SKM-1 treated with dmso at 0.1 percent for 144 hours (cell line): ENCODE measurements around the gene GNPDA1.

Source experiments
- DNase-seq: peaks from one replicate; lab custom pipeline; 2025; ENCODE audit not compliant: unreplicated experiment; lab: John Stamatoyannopoulos, UW

The GNPDA1 gene

GRCh38 chr5:141958546-141959172 lies 54.2 kb downstream of the GNPDA1 start:
- DNase-seq: no peak

- DNase-seq: peak; percentile 33
Observed at GRCh38 chr5:141958113-141958512, 54.7 kb downstream of the GNPDA1 start, which contains the start of gene PCDH12. PCDH12 (minus strand) TSS chr5:141958202; CDS start chr5:141957851, 351 bp downstream.

- peak; percentile 48 for DNase-seq
Observed at GRCh38 chr5:141957367-141957996, 55.3 kb downstream of the GNPDA1 start.

- peak; percentile 82 for DNase-seq
Observed at GRCh38 chr5:141954194-141954593, 58.6 kb downstream of the GNPDA1 start.

GRCh38 chr5:141952020-141952419 lies 60.8 kb downstream of the GNPDA1 start:
- DNase-seq: no peak

- DNase-seq: no peak
Observed at GRCh38 chr5:141951332-141951781, 61.5 kb downstream of the GNPDA1 start.
